Umbilical cord (tissue), 2 donors: Measurements from ENCODE around the gene TUBGCP3. TPM values are rescaled to one million over a fixed set of nuclear protein-coding genes. Genes with fewer than 3 reads are reported as not detected.
"Not testable (repeated sequence)": the region's sequence is repeated elsewhere in the genome, so short reads cannot be mapped to it uniquely, and the experiment has no call there.

Experiments used
- DNase-seq: peaks from one replicate; pipeline ENCODE4 v3.0.0-alpha.2; 2015; ENCODE audit warnings: low spot score
- total RNA-seq: library from RNA; depleted of rRNA; stranded (reverse); fragments of >200 nt; gene quantifications from one replicate; pipeline ENCODE4 v1.2.3, GENCODE V29; 2014; ENCODE audit warnings: low replicate concordance; ENCODE audit not compliant: insufficient read depth

TUBGCP3 gene
- total RNA-seq, 1 donor from 2014 or later: 27.0 TPM

- no peak for DNase-seq
Observed at GRCh38 chr13:112530861-112531260, 57.1 kb downstream of the TUBGCP3 start.

DNA sequence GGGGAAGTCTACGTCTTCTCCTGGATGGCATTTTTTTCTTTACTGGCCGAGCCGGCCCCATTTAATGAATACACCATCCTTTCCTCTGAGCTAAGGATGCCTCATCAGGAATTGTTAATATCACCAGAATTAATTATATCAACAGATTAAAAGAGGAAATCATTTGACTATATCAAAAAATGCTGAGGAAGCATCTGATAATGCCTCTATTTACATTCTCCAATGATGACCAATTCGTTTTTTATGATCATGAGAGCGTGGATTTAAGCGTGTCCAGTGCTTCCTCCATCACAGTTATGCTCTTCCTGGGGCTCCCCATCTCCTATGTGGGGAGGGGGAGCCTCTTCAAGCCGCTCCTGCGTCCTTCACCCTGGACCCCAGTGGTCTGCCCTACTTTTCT lies 58.7 kb downstream of the TUBGCP3 start:
- no peak for DNase-seq

DNA sequence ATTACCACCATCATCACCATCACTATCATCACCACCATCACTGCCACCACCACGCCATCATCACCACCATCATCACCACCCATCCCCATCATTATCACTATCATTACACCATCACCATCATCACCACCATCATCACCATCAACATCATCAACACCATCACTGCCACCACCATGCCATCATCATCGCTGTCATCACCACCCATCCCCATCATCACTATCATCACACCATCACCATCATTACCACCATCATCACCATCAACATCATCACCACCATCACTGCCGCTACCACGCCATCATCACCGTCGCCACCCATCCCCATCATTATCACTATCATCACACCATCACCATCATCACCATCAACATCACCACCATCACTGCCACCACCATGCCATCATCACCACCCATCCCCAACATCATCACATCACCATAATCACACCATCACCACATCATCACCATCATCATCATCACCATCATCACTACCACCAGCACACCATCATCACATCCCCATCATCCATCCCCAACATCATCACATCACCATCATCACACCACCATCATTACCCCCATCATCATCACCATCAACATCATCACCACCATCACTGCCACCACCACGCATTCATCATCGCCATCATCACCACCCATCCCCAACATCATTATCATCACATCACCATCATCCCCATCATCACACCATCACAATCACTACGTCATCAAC lies 61.7 kb downstream of the TUBGCP3 start:
- DNase-seq: no peak

GRCh38 chr13:112525356-112525945 lies 62.5 kb downstream of the TUBGCP3 start:
- DNase-seq: no peak

DNA sequence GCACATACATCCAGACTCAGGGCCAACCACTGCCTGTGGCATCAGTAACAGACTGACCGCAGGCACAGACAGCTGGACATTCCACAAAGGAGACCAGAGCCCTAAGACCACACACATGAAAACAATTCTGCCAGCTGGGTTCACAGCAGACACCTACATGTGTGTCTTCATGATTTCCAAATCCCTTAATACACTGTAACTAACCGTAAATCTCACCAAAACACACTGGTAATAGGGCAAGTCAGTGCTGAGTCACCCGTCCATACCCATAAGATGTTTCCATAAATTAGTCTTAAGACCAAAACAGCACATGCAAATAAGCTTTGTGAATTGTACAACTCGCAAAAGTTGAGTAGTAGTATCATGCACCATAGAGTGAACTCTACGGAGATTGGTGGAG lies 65.4 kb downstream of the TUBGCP3 start:
- DNase-seq: no peak

GRCh38 chr13:112521073-112521685 lies 66.8 kb downstream of the TUBGCP3 start:
- DNase-seq: no peak

DNA sequence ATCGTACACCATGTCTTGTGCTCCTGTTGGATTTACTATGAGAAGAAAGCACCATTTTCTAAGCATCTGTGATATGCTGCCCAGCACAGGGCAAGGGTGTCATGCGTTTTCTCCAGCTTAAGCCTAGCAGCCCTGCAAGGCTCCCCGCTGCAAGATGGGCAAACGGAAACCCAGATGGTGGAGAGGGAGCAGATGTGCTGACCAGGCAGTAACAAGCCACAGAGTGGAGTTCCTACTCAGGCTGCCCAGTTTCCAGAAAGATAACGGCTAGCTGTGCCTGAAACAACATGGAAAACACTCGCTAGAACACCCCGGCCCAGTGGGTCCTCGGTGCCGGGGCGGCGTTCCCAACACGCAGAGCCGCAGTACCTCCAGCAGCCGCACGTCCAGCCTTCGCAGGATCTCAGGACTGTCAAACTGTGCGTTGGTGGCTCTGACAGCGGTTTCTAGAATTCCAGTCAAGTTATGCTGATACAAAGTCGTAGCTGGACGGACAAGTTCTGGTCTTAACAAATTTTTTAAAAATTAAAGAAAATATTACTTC lies 68.4 kb downstream of the TUBGCP3 start:
- no peak for DNase-seq

- no peak for DNase-seq
Observed at GRCh38 chr13:112516218-112516617, 71.7 kb downstream of the TUBGCP3 start.

DNA sequence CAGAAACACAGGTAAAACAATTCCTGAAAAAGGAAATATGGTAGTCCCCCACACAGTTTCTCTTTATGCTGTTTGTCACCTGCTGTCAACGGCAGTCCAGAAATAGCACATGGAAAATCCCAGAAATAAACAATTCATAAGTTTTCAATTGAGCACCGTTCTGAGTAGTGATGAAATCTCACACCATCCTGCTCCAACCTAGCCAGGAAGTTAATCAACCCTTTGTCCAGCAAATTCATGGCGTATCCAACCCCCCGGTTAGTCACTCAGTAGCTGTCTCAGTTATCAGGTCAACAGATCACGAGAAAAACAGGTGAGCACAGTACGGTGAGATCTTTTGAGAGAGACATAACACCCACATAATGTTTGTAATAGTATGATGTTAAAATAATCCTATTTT lies 74.2 kb downstream of the TUBGCP3 start:
- DNase-seq: no peak

GRCh38 chr13:112510987-112511685 lies 76.8 kb downstream of the TUBGCP3 start:
- no peak for DNase-seq

GRCh38 chr13:112510002-112510780 lies 77.8 kb downstream of the TUBGCP3 start:
- DNase-seq: peak; percentile 58

- no peak for DNase-seq
Observed at GRCh38 chr13:112509190-112509589, 78.8 kb downstream of the TUBGCP3 start.

- no peak for DNase-seq
Observed at GRCh38 chr13:112506046-112506445, 81.9 kb downstream of the TUBGCP3 start.

DNA sequence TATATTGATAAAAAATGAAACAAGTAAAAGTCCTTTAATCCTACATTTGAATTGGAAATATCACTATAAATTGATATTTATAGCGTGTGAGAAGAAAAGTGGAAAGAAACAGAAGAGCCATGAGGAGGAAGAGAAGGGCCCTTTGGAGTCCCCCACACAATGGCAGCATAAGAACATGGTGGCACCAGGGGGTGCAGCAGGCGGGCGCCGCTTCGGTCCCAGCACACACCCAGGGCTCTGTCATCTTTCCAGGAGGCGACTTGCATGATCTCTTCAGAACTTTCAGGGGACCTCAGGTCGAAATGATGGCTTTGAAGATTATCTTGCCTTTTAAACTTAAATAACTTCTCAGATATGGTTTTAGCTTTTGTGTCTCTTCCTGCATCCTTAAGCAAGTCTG lies 91.8 kb downstream of the TUBGCP3 start:
- DNase-seq: no peak

GRCh38 chr13:112495465-112495864 lies 92.5 kb downstream of the TUBGCP3 start:
- DNase-seq: no peak

- no peak for DNase-seq
Observed at GRCh38 chr13:112489199-112489598, 98.8 kb downstream of the TUBGCP3 start.

DNA sequence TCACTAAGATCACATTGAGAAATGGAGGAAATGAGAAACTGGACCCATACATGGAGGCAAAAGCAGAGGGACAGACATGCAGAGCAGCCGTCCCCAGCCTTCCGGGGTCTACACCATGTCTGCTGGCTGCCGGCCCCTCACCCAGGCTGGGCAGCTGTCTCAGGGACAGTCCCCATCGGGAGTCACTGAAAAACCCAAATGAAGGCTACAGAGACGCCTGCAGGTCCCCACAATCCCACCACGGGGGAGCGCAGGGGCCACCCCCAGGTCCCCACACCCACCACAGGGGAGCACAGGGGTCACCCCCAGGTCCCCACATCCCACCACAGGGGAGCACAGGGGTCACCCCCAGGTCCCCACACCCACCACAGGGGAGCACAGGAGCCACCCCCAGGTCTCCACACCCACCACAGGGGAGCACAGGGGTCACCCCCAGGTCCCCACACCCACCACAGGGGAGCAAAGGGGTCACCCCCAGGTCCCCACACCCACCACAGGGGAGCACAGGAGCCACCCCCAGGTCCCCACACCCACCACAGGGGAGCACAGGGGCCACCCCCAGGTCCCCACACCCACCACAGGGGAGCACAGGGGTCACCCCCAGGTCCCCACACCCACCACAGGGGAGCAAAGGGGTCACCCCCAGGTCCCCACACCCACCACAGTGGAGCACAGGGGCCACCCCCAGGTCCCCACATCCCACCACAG lies 99.5 kb downstream of the TUBGCP3 start:
- not testable (repeated sequence) for DNase-seq

DNA sequence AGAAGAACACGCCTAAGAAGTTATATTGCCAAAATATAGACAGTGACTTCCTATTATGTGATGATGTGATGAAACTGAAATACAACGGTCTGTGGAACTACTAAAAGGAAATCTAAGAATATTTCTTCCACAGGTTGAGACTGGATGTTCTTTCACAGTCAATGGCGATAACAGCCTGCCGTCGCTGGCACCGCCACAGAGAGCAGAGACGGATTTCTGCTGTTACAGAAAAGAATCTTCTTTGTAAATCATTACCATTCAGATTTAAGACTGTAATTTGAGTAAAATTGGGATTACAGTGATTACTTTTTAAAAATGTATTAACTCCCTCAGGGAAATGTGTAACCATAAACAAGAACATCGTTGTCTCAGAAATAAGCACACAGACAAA lies 100.8 kb downstream of the TUBGCP3 start:
- no peak for DNase-seq

DNA sequence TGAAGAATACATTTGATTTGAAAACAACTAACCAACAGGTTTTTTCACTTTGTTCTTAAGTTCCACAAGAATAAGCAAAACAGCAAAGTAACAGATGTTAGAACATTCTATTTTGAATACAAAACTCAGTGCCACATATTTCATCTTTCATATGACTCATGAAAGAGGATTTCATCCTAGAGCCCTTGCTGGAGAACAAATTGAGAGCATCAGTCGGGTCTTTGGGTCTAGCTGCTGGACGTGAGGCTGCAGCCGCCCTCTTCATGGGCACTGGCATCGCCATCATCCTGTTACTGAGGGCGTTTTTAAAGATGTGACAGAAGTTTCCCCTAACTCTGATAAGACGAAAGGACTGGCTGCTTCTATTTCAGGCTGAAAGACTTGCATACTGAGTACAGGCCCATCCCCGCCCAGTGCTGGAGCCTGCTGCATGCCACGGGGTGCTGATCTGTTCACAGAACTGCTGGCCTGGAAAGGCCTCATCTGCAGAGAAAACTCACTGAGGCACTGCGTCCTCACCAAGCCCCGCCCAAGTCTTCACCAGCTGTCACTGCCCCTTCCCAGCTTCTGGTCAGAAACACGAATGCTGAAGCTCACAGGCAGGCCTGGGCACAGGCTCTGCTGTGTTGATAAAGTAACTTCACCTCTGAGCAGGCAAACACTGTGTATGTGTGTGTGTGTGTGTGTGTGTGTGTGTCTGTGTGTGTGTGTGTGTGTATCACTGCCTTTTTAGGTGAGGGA lies 101.4 kb downstream of the TUBGCP3 start:
- DNase-seq: peak; percentile 34

- not testable (repeated sequence) for DNase-seq
Observed at GRCh38 chr13:112485814-112486213, 102.1 kb downstream of the TUBGCP3 start.
